HEK293 (cell line): Measurements from ENCODE around the gene ZFAND3.

ENCODE experiments used
- CTCF ChIP-seq: fragments of 450-650 bp; formaldehyde crosslinking; IDR thresholded peaks from 2 replicates; pipeline ENCODE4 v1.5.1; 2016; ENCODE audit warnings: missing biosample characterization, missing genetic modification characterization
- GLI4 ChIP-seq: fragments of 450-650 bp; formaldehyde crosslinking; IDR thresholded peaks from 2 replicates; pipeline ENCODE4 v1.5.1; 2016; ENCODE audit warnings: missing biosample characterization, missing genetic modification characterization
- ZBTB11 ChIP-seq: fragments of 450-650 bp; formaldehyde crosslinking; conservative IDR thresholded peaks from 2 replicates; pipeline ENCODE4 v1.5.1; 2016; ENCODE audit warnings: low read depth, missing biosample characterization, missing genetic modification characterization
- ZBTB49 ChIP-seq: fragments of 450-650 bp; formaldehyde crosslinking; IDR thresholded peaks from 2 replicates; pipeline ENCODE4 v1.5.1; 2016; ENCODE audit warnings: missing biosample characterization, missing genetic modification characterization, low read depth
- ZFP37 ChIP-seq: fragments of 450-650 bp; formaldehyde crosslinking; IDR thresholded peaks from 2 replicates; pipeline ENCODE4 v1.5.1; 2016; ENCODE audit warnings: missing biosample characterization, missing genetic modification characterization
- ZFP41 ChIP-seq: fragments of 450-650 bp; formaldehyde crosslinking; IDR thresholded peaks from 2 replicates; pipeline ENCODE4 v1.5.1; 2016; ENCODE audit warnings: missing biosample characterization, missing genetic modification characterization, borderline replicate concordance
- ZNF132 ChIP-seq: fragments of 450-650 bp; formaldehyde crosslinking; IDR thresholded peaks from 2 replicates; pipeline ENCODE4 v1.5.1; 2017; ENCODE audit warnings: missing biosample characterization, missing genetic modification characterization, borderline replicate concordance
- ZNF24 ChIP-seq: fragments of 450-650 bp; formaldehyde crosslinking; IDR thresholded peaks from 2 replicates; pipeline ENCODE4 v1.5.1; 2016; ENCODE audit warnings: missing biosample characterization, missing genetic modification characterization
- ZNF280D ChIP-seq: fragments of 450-650 bp; formaldehyde crosslinking; IDR thresholded peaks from 2 replicates; pipeline ENCODE4 v1.5.1; 2016; ENCODE audit warnings: missing biosample characterization, missing genetic modification characterization
- ZNF362 ChIP-seq: fragments of 450-650 bp; formaldehyde crosslinking; IDR thresholded peaks from 2 replicates; pipeline ENCODE4 v1.5.1; 2016; ENCODE audit warnings: missing biosample characterization, missing genetic modification characterization
- ZNF423 ChIP-seq: fragments of 450-650 bp; formaldehyde crosslinking; IDR thresholded peaks from 2 replicates; pipeline ENCODE4 v1.5.1; 2016; ENCODE audit warnings: missing biosample characterization, missing genetic modification characterization
- ZNF433 ChIP-seq: fragments of 450-650 bp; formaldehyde crosslinking; IDR thresholded peaks from 2 replicates; pipeline ENCODE4 v1.5.1; 2016; ENCODE audit warnings: missing biosample characterization, missing genetic modification characterization, low read depth
- ZNF768 ChIP-seq: fragments of 450-650 bp; formaldehyde crosslinking; IDR thresholded peaks from 2 replicates; pipeline ENCODE4 v1.5.1; 2018; ENCODE audit warnings: missing biosample characterization, mild to moderate bottlenecking, missing genetic modification characterization

GRCh38 chr6:38163186-38164130 lies 343.9 kb downstream of the ZFAND3 start:
- TF ChIP-seq ZNF423 (tag by site-specific recombination) (no peak), ZNF132 (tag by site-specific recombination) (no peak), ZFP37 (tag by site-specific recombination) (no peak), ZNF768 (tag by site-specific recombination) (no peak), ZNF433 (tag by site-specific recombination) (no peak), ZNF362 (tag by site-specific recombination) (no peak), ZNF24 (tag by site-specific recombination) (no peak), GLI4 (tag by site-specific recombination) (no peak), CTCF (tag by site-specific recombination) (no peak), ZBTB11 (tag by site-specific recombination) (no peak), ZBTB49 (tag by site-specific recombination) (no peak), ZNF280D (tag by site-specific recombination) (no peak), ZFP41 (no peak)
